ENCODE results near the gene RPS19.

- TF ChIP-seq CTCF (IDR thresholded peaks at IDR 0.05; ENCODE audit: low read depth, low read length) (no peak), MAX (IDR thresholded peaks at IDR 0.05; ENCODE audit: low read depth, low read length) (no peak), POLR2A (IDR thresholded peaks at IDR 0.05; ENCODE audit: extremely low read depth, insufficient read length) (no peak)
Measured at GRCh38 chr19:41904118-41904870, 44.2 kb downstream of the RPS19 start.
